Prostate gland (tissue), 2 donors: ENCODE data around the gene PCDHA1.

Source experiments
- CTCF ChIP-seq, 4 experiments: fragments of 200-600 bp in 2 of 4; fragments of 450-650 bp in 2 of 4; sonication (generic) in 2 of 4; IDR thresholded peaks; 1 replicate in 3 of 4; 2 replicates in 1 of 4; pipeline ENCODE4 v1.5.1; 2016 to 2019; ENCODE audit warnings: antibody characterized with exemption in 4 of 4, mild to moderate bottlenecking in 2 of 4, moderate library complexity in 2 of 4
- POLR2A ChIP-seq: fragments of 450-650 bp; IDR thresholded peaks from one replicate; pipeline ENCODE4 v1.6.1; 2016; ENCODE audit warnings: antibody characterized with exemption, mild to moderate bottlenecking
- POLR2AphosphoS5 ChIP-seq: sonication (generic); formaldehyde crosslinking; IDR thresholded peaks from one replicate; pipeline ENCODE4 v1.6.1; 2017; ENCODE audit warnings: antibody characterized with exemption

GRCh38 chr5:140982083-140982716, 196.3 kb downstream of the PCDHA1 start:
- TF ChIP-seq CTCF (IDR thresholded peaks at IDR 0.05): no peak
- no peak for TF ChIP-seq POLR2AphosphoS5
- no peak for TF ChIP-seq POLR2A
